Activated CD4-positive, alpha-beta T cell treated with anti-CD3 and anti-CD28 coated beads for 24 hours (primary cell): ENCODE measurements around the gene SERPINA6.
A peak's percentile ranks its signal among the peaks of the same experiment; 100 is the strongest.
"Not testable (repeated sequence)": the region's sequence is repeated elsewhere in the genome, so short reads cannot be mapped to it uniquely, and the experiment has no call there.

Experiments
- DNase-seq, 2 donors: peaks; one replicate each; pipeline ENCODE4 v3.0.0-alpha.2; 2020; ENCODE audit warnings: low read depth in 2 of 2

The SERPINA6 gene

GRCh38 chr14:94354638-94355185 is 31.6 kb upstream of the SERPINA6 start:
- no peak for DNase-seq

GRCh38 chr14:94354190-94354589 is 31.1 kb upstream of the SERPINA6 start:
- not testable (repeated sequence) for DNase-seq

GRCh38 chr14:94349276-94349675 is 26.1 kb upstream of the SERPINA6 start:
- DNase-seq = no peak

- DNase-seq = no peak
These were observed 25.7 kb upstream of the SERPINA6 start for GRCh38 chr14:94348836-94349235.

- no peak for DNase-seq
These were observed 23.7 kb upstream of the SERPINA6 start for GRCh38 chr14:94346841-94347240.

- DNase-seq = peak; percentile 27 to 45
These were observed 23.1 kb upstream of the SERPINA6 start for GRCh38 chr14:94346065-94346786.

GRCh38 chr14:94345344-94346064 is 22.4 kb upstream of the SERPINA6 start:
- no peak for DNase-seq

GRCh38 chr14:94344389-94344788 is 21.3 kb upstream of the SERPINA6 start:
- DNase-seq = no peak

- DNase-seq = no peak
These were observed 20.3 kb upstream of the SERPINA6 start for GRCh38 chr14:94343238-94344005.

- no peak for DNase-seq
These were observed 19.3 kb upstream of the SERPINA6 start for GRCh38 chr14:94342334-94342934.

GRCh38 chr14:94341656-94342333 is 18.7 kb upstream of the SERPINA6 start:
- DNase-seq = no peak

GRCh38 chr14:94340533-94340932 is 17.4 kb upstream of the SERPINA6 start:
- DNase-seq = no peak

GRCh38 chr14:94338023-94338422 is 14.9 kb upstream of the SERPINA6 start:
- no peak for DNase-seq

- DNase-seq = no peak
These were observed 14.1 kb upstream of the SERPINA6 start for GRCh38 chr14:94337274-94337673.

GRCh38 chr14:94334872-94335271 is 11.7 kb upstream of the SERPINA6 start:
- no peak for DNase-seq

- DNase-seq = no peak
These were observed 9.5 kb upstream of the SERPINA6 start for GRCh38 chr14:94332587-94332986.

GRCh38 chr14:94332063-94332583 is 9.0 kb upstream of the SERPINA6 start:
- DNase-seq = no peak

GRCh38 chr14:94331462-94331861 is 8.3 kb upstream of the SERPINA6 start:
- no peak for DNase-seq

GRCh38 chr14:94330857-94331256 is 7.7 kb upstream of the SERPINA6 start:
- no peak for DNase-seq

GRCh38 chr14:94330432-94330831 is 7.3 kb upstream of the SERPINA6 start:
- no peak for DNase-seq

- DNase-seq = no peak
These were observed 6.7 kb upstream of the SERPINA6 start for GRCh38 chr14:94329857-94330256.
